Activated CD8-positive, alpha-beta memory T cell treated with anti-CD3 and anti-CD28 coated beads for 48 hours (primary cell): Measurements from ENCODE around the gene BABAM1.

Experiments
- DNase-seq, 3 experiments: peaks; one replicate each; pipeline ENCODE4 v3.0.0-alpha.2; 2020; ENCODE audit warnings: low read depth in 2 of 3, low spot score in 2 of 3

BABAM1 gene

DNA sequence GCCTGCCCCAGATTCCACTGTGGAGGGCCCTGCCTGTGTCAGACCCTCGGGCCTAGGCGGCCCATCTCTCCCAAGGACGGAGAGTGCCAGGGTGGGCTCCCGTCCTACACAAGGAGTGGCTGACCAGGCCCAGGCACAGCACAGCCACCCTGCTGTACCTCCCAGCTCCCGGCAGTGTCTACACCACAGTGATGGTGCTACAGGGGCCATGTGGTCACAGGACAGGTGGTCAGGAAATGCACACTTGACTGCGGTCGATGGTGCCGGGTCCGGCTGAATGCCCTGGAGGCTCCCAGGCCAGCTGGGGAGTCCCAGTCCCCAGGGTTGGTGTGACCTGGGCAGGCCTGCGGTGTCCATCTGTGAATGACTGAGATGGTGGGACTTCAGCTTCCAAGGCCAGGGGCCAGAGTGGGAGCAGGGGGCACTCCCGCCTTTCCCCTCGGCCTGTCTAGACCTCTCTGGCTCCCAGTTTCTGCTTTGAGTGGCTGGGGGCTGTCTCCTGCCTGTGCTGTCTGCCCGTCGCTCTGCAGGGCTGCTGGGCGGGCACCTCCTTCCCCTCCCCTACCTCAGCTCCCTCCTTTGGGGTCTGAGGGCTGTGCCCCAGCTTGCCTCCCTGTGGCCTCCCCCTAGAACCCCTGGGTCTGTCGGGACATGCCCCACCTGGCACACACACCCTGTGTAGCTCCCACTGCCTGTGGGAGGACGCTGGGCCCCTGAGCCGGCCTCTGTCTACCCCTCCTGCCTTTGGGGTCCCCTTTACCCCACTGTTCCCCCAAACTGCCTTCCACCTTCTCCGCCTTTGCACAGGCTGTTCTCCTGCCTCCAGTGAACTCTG is 54.6 kb downstream of the BABAM1 start:
- no peak for DNase-seq

DNA sequence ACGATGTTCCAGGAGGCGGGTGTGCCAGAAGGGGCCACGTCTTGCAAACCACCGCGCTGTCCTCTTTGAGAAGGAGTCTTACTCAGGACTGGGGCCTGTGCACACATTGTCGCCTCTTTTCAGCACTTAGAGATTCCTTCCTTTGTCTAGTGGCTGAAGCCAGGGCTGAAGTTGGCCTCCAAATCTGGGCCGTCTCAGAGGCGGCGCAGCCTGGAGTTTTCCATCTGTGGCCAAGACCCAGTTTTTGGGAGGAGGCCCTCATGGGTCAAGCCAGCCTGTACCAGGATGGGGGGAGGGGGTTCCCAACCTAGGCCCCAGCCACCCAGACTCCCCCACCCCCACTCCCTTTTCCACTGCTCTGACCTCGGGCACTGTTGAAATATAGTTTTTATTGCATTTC is 55.6 kb downstream of the BABAM1 start:
- no peak for DNase-seq

DNA sequence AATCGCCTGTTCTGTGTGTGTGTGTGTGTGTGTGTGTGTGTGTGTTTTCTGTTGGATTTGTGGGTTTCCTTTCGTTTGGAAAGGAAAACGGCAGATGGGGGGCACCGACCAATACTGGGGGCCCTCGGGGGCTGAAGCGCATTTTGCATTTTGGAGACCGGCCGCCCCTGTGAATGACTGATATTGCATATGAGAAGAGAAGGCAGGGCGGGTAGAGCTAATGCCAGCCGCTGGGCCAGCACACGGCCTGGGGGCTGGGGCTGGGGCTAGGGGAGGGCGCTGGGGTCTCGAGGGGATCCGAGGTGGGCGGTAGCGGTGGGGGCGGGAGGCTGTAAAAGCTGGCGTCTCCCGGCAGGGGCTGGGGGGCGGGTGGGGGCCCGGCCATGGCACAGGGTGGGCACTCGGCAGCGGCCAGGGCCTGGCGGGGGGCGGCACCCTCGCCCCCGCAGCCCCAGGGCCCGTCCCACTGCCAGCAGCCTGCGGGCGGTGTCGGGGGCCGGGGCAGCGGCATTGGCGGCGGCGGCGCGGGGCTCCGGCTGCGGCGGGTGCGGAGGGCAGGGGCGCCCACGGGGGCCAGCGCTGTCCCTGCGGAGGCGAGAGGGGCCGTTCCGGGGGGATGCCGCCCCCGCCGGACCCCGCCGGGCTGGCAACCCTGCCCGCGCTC is 56.2 kb downstream of the BABAM1 start:
- DNase-seq = no peak

DNA sequence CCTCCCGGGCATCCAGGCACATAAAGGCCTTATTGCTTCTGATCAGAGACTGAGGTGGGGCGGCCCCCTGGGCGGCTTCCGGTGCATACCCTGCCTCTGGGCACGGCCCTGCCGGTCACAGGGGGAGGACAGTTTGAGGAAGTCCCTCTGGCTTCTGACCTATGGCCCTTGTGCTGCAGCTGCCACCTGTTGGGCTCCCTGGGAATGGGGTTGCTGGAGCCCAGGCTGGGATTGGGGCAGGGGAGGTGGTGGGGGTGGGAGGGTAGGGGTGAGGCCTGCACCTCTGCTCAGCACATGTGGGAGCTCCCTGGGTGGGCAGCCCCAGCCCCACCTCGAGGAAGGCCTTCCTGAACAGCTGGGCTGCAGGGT is 56.7 kb downstream of the BABAM1 start:
- no peak for DNase-seq

DNA sequence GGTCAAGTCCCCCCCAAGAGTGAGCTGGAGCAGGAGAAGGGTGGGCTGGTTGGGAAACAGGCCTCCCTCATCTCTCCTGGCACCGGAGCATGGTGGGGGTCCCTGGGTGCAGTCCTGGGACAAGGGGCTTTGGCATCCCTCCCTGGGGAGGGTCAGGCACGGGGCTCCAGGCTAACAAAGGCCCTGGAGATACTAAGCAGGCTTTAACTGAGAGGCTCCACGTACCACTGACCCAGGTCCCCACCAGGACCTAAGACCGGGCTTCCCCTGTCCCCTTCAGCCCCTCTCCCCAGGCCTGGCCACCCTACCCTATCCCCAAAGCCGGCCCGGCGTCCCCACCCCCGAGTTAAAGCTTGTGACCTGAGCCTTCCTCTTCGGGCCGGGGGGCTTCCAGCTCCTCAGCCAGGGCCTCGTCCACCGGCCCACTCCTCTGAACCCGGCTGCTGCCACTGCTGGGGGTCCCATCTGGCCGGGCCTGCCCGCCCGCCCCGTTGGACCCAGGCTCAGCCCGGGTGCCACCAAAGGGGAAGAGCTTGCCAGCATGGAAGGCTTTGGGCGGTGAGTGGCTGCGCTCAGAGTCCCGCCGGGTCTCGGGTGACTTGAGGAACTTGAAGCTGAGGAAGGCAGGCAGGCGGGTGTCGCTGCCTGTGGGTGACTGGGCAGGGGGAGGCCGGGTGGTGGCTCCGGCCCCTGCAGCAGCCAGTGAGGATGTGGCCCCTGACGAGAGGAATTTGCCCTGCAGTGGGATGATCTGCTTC is 57.3 kb downstream of the BABAM1 start:
- DNase-seq = no peak

DNA sequence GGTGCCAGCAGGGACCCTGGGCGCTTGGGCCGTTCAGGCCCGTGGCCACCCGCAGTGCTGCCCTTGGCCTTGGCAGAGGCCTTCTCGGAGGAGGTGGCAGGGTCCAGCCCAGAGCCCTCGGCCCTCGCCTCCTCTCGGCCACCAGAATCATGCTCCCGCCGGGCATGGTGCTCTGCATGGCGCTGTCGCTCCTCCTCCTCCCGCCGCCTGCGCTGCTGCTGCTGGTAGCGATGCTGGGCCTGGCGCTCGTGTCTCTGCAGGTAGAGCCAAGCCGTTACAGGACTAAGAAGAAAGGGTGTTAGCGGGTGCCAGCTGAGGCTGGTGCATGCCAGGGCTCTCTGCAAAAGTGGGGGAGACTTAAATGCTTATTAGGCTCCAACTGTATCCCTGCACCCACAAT is 57.9 kb downstream of the BABAM1 start:
- DNase-seq = no peak

DNA sequence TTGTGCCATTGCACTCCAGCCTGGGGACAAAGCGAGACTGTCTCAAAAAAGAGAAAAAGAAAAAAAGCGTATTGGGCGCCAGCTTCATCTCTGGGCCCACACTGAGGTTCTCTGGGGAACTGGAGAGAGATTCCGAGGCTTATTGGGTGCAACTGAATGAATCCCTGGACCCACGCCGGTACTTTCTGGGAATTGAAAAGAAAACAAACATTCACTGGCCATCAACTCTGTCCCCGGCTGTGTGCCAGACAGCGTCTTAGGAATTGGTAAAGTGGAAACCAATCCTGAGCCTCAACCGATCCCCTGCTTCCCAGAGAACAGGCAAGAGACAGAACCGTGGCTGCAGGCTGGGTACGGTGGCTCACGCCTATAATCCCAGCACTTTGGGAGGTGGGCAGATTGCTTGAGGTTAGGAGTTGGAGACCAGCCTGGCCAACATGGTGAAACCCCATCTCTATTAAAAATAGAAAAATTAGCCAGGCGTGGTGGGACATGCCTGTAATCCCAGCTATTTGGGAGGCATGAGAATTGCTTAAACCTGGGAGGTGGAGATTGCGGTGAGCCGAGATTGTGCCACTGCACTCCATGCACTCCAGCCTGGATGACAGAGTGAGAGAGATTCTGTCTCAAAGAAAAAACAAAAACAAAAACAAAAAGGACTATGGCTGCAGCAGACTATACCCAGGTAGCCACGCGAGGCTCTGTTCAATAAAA is 58.8 kb downstream of the BABAM1 start:
- DNase-seq = no peak

DNA sequence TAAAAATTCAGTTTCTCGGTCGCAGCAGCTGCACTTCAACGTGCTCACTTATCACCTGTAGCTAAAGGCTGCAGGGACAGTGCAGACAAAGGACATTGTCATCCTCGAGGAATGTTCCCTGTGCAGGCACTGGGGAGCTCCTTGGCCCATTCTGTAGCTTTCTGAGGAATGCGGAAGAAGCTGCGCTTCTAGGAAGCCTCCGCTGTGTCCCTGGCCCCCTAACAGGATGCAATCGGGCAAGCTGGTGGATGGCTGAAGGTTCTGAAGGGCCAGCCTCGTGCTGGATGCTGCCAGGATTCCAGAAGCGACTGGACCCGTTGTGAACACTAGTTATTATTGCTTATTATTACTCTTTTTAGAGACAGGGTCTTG is 59.3 kb downstream of the BABAM1 start:
- DNase-seq = no peak

DNA sequence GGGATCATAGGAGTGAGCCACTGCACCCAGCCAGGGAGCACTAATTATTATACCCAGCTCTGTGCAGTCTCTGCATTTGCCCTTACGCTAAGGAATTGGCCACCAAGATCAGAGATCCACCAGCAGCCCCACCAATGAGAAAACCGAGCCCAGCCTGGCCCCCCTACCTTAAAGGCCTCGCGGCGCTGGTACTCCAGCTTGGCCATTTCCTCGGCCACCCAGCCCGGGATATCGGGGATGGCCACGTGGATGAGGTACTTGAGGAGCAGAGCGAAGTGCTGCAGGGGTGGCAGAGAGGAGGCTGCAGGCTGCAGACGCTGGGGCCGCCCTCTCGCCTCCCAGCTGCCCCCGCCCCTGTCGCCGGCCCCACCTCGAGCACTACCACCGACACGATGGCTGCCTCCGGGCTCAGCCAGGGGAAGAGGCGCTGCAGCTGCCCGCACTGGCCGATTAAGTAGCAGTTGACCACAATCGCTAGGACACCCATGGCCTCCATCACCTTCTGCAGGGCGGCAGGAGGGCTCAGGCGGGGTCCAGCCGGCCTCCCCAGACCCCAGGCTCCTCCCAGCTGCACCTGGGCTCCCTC is 59.9 kb downstream of the BABAM1 start:
- no peak for DNase-seq

DNA sequence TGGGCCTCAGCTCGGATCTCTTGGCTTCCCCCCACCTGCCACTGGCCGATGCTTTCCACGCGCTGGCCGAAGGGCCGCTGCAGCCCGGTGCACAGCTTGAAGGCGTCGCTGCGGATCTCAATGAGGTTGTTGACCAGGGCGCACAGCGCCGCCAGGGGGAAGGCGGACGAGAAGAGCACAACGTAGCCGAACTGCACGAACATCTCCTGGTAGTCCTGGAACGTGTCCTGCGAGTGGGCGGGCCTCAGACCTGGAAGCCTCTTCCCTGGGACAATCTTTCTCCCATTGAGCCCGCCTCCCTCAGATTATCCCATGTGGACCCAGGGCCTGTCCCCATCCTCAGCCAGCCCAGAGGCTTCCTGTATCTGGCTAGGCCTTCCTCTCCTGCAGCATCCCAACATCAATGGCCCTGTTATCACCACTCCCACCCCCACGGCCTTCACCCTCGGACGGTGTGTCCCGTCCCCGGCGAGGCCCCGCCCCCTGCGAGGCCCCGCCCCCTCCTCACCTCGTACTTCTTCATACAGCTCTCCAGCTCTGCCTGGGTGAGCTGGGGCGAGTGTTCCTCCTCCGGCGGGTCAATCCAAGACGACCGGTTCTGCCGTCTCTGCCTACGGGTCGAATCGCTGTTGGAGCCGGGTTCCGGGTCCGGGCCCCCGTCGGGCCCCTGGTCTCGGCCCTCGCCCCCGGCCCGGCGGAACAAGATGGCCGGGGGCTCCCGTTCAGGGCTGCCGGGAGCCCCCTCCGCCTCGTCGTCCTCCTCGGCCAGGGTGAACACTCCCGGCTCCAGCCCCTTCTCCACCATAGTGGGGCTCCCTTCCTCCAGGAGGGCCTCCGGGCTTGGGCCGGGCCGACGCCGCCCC is 60.6 kb downstream of the BABAM1 start:
- no peak for DNase-seq
